Endodermal cell (in vitro differentiated cells): ENCODE data around the gene SNF8. TPM values are rescaled to one million over a fixed set of nuclear protein-coding genes. Genes with fewer than 3 reads are reported as not detected.
A peak's percentile ranks its signal among the peaks of the same experiment; 100 is the strongest.

Source experiments
- DNase-seq: peaks from one replicate; pipeline ENCODE4 v3.0.0-alpha.2; 2017
- H3K27ac ChIP-seq: 2 replicates; pipeline ENCODE4 v1.5.1; 2013; ENCODE audit warnings: mild to moderate bottlenecking, low read depth, low read length, moderate library complexity
- H3K27me3 ChIP-seq: 2 replicates; pipeline ENCODE4 v1.6.1; 2013; ENCODE audit warnings: mild to moderate bottlenecking, low read length, moderate library complexity; ENCODE audit not compliant: insufficient read depth, control insufficient read depth, poor library complexity, severe bottlenecking
- H3K36me3 ChIP-seq: 2 replicates; pipeline ENCODE4 v1.7.0; 2013; ENCODE audit warnings: mild to moderate bottlenecking, low read length, moderate library complexity; ENCODE audit not compliant: control insufficient read depth, insufficient read depth
- H3K4me1 ChIP-seq: one replicate; pipeline ENCODE4 v1.7.0; 2013; ENCODE audit warnings: low read length; ENCODE audit not compliant: control insufficient read depth, insufficient read depth
- H3K4me3 ChIP-seq: 2 replicates; pipeline ENCODE4 v1.5.1; 2013; ENCODE audit warnings: mild to moderate bottlenecking, low read length, moderate library complexity
- H3K9ac ChIP-seq: 2 replicates; pipeline ENCODE4 v1.6.1; 2013; ENCODE audit warnings: mild to moderate bottlenecking, low read length, moderate library complexity; ENCODE audit not compliant: poor library complexity, severe bottlenecking; ENCODE audit errors: extremely low read depth
- H3K9me3 ChIP-seq: 2 replicates; pipeline ENCODE4 v1.6.1; 2013; ENCODE audit warnings: mild to moderate bottlenecking, low read length, moderate library complexity; ENCODE audit not compliant: control insufficient read depth
- H3K27ac Mint-ChIP-seq: 2 replicates; pipeline ENCODE4 v1.8.0; 2020; ENCODE audit warnings: mixed read lengths
- H3K27me3 Mint-ChIP-seq: 2 replicates; pipeline ENCODE4 v1.8.0; 2021; ENCODE audit warnings: mild to moderate bottlenecking, mixed read lengths; ENCODE audit not compliant: insufficient read depth
- H3K36me3 Mint-ChIP-seq: 2 replicates; pipeline ENCODE4 v1.8.0; 2020; ENCODE audit warnings: low read depth, mixed read lengths
- H3K4me1 Mint-ChIP-seq: 2 replicates; pipeline ENCODE4 v1.8.0; 2020; ENCODE audit warnings: mixed read lengths
- H3K4me3 Mint-ChIP-seq: 2 replicates; pipeline ENCODE4 v1.8.0; 2020; ENCODE audit warnings: mild to moderate bottlenecking, moderate library complexity, mixed read lengths
- H3K9me3 Mint-ChIP-seq: 2 replicates; pipeline ENCODE4 v1.8.0; 2020; ENCODE audit warnings: mild to moderate bottlenecking, mixed read lengths
- CTCF ChIP-seq: fragments of 200-600 bp; sonication (generic); conservative IDR thresholded peaks from 2 replicates; pipeline ENCODE4 v1.5.0; 2021; ENCODE audit warnings: antibody characterized with exemption, mild to moderate bottlenecking
- WGBS, 2 experiments: methylation state at CpG; one replicate each; pipeline versions ENCODE4 v1.1.5 to v1.1.7; 2013; ENCODE audit warnings: missing lambda C conversion rate in 2 of 2, mixed read lengths in 1 of 2; ENCODE audit not compliant: insufficient coverage in 1 of 2, insufficient read length in 1 of 2; 5-methylcytosine and 5-hydroxymethylcytosine counted together
- total RNA-seq, 2 donors: library from RNA; stranded (reverse); fragmentation: NEBNext Ultra II Directional in 1 of 2; extraction: Animal tissue kit (Norgen Biotek cat#: 25700) in 1 of 2; gene quantifications; 2 replicates in 1 of 2; 3 replicates in 1 of 2; pipeline ENCODE4 v1.2.1, GENCODE V29; 2021

The SNF8 gene
- total RNA-seq, 2 donors from 2014 or later, result 152 to 175 TPM

- Mint-ChIP-seq H3K27ac (no peak overlapping the region), H3K36me3 (peaks cover 3% of the 10 kb centered on the region), H3K4me3 (no peak overlapping the region), H3K27me3 (no peaks in the 10 kb centered on the region), H3K4me1 (peaks cover 2% of the 10 kb centered on the region), H3K9me3 (no peaks in the 10 kb centered on the region)
- Histone ChIP-seq H3K9ac (no peak overlapping the region), H3K36me3 (peaks cover 2% of the 10 kb centered on the region), H3K27me3 (no peaks in the 10 kb centered on the region), H3K27ac (no peak overlapping the region), H3K4me3 (no peak overlapping the region), H3K9me3 (no peaks in the 10 kb centered on the region), H3K4me1 (no peaks in the 10 kb centered on the region)
- WGBS, 2 experiments, result 100% methylated on average over 1 of the region's 1 CpG; no CpG with 5 or more reads in 1 of the 2 experiments
- no peak for TF ChIP-seq CTCF
- no peak for DNase-seq
These were observed 41.2 kb downstream of the SNF8 start for GRCh38 chr17:48903401-48903800.

GRCh38 chr17:48901241-48901640, 43.4 kb downstream of the SNF8 start:
- 77% methylated on average over 1 of the region's 1 CpG; no CpG with 5 or more reads in 1 of the 2 experiments for WGBS, 2 experiments

GRCh38 chr17:48894886-48895285, 49.8 kb downstream of the SNF8 start:
- no peaks in the 10 kb centered on the region for H3K27me3 ChIP-seq
- Mint-ChIP-seq H3K4me1 (peaks cover 10% of the 10 kb centered on the region), H3K36me3 (peaks cover 29% of the 10 kb centered on the region), H3K27me3 (no peaks in the 10 kb centered on the region), H3K9me3 (no peaks in the 10 kb centered on the region), H3K27ac (no peak overlapping the region), H3K4me3 (no peak overlapping the region)
- no peak for DNase-seq
- no peak for TF ChIP-seq CTCF
- no peaks in the 10 kb centered on the region for H3K9me3 ChIP-seq
- no peak overlapping the region for H3K4me3 ChIP-seq
- no peak overlapping the region for H3K27ac ChIP-seq
- WGBS, 2 experiments, result 93% methylated on average over 3 of the region's 3 CpGs
- no peak overlapping the region for H3K9ac ChIP-seq
- peaks cover 7% of the 10 kb centered on the region for H3K4me1 ChIP-seq
- peaks cover 32% of the 10 kb centered on the region for H3K36me3 ChIP-seq

More at GRCh38 chr17:48901241-48901640, 43.4 kb downstream of the SNF8 start:
- H3K4me3 Mint-ChIP-seq, result no peak overlapping the region
- no peaks in the 10 kb centered on the region for H3K27me3 ChIP-seq
- H3K4me1 ChIP-seq, result peaks cover 3% of the 10 kb centered on the region
- no peak overlapping the region for H3K4me3 ChIP-seq
- TF ChIP-seq CTCF, result no peak
- H3K9me3 ChIP-seq, result no peaks in the 10 kb centered on the region
- peak; percentile 47 for DNase-seq
- H3K4me1 Mint-ChIP-seq, result no peaks in the 10 kb centered on the region
- no peak overlapping the region for H3K27ac ChIP-seq
- no peaks in the 10 kb centered on the region for H3K27me3 Mint-ChIP-seq
- H3K36me3 Mint-ChIP-seq, result peaks cover 17% of the 10 kb centered on the region
- H3K9ac ChIP-seq, result no peak overlapping the region
- no peak overlapping the region for H3K27ac Mint-ChIP-seq
- peaks cover 16% of the 10 kb centered on the region for H3K36me3 ChIP-seq
- H3K9me3 Mint-ChIP-seq, result no peaks in the 10 kb centered on the region
